EL (cell line): ENCODE measurements around the gene CERS6.

Source experiments
- DNase-seq: peaks from one replicate; pipeline ENCODE4 v3.0.0-alpha.2; 2016

CERS6 gene

GRCh38 chr2:168611091-168611490 lies 155.0 kb downstream of the CERS6 start:
- DNase-seq = no peak

GRCh38 chr2:168611896-168612650 lies 156.0 kb downstream of the CERS6 start:
- no peak for DNase-seq

- no peak for DNase-seq
Measured at GRCh38 chr2:168612719-168613118, 156.6 kb downstream of the CERS6 start.

GRCh38 chr2:168613551-168613950 lies 157.5 kb downstream of the CERS6 start:
- no peak for DNase-seq

GRCh38 chr2:168614172-168615018 lies 158.3 kb downstream of the CERS6 start:
- no peak for DNase-seq

- DNase-seq = no peak
Measured at GRCh38 chr2:168620554-168620953, 164.5 kb downstream of the CERS6 start.

- DNase-seq = no peak
Measured at GRCh38 chr2:168622559-168622958, 166.5 kb downstream of the CERS6 start.

- no peak for DNase-seq
Measured at GRCh38 chr2:168624028-168624427, 168.0 kb downstream of the CERS6 start.

GRCh38 chr2:168626096-168626495 lies 170.0 kb downstream of the CERS6 start:
- DNase-seq = no peak

- no peak for DNase-seq
Measured at GRCh38 chr2:168626647-168627046, 170.6 kb downstream of the CERS6 start.

GRCh38 chr2:168632709-168633121 lies 176.6 kb downstream of the CERS6 start:
- DNase-seq = peak; percentile 63

GRCh38 chr2:168633200-168633599 lies 177.1 kb downstream of the CERS6 start:
- peak; percentile 2 for DNase-seq

GRCh38 chr2:168633895-168634294 lies 177.8 kb downstream of the CERS6 start:
- no peak for DNase-seq

GRCh38 chr2:168635065-168635577 lies 179.0 kb downstream of the CERS6 start:
- no peak for DNase-seq

- no peak for DNase-seq
Measured at GRCh38 chr2:168639018-168639417, 182.9 kb downstream of the CERS6 start.

GRCh38 chr2:168639441-168639898 lies 183.4 kb downstream of the CERS6 start:
- DNase-seq = peak; percentile 54

- DNase-seq = no peak
Measured at GRCh38 chr2:168640039-168640438, 184.0 kb downstream of the CERS6 start.

GRCh38 chr2:168641636-168642035 lies 185.6 kb downstream of the CERS6 start:
- no peak for DNase-seq

GRCh38 chr2:168642873-168643272 lies 186.8 kb downstream of the CERS6 start:
- no peak for DNase-seq

GRCh38 chr2:168643979-168644378 lies 187.9 kb downstream of the CERS6 start:
- DNase-seq = no peak

GRCh38 chr2:168645696-168646338 lies 189.7 kb downstream of the CERS6 start:
- no peak for DNase-seq

- no peak for DNase-seq
Measured at GRCh38 chr2:168649105-168649504, 193.0 kb downstream of the CERS6 start.

- DNase-seq = no peak
Measured at GRCh38 chr2:168649562-168649961, 193.5 kb downstream of the CERS6 start.
